Gastroesophageal sphincter (tissue), 4 donors: Measurements from ENCODE around the gene IGLL5. TPM values are rescaled to one million over a fixed set of nuclear protein-coding genes. Genes with fewer than 3 reads are reported as not detected.

ENCODE experiments used
- ATAC-seq: fragments of 150-250 bp; one replicate; pipeline ENCODE4 v1.9.1; 2016; ENCODE audit warnings: mild to moderate bottlenecking, moderate library complexity
- H3K27ac ChIP-seq, 4 donors: fragments of 200-600 bp; sonication (generic) in 3 of 4; 1 replicate in 3 of 4; 2 replicates in 1 of 4; pipeline ENCODE4 v1.5.1; 2016 to 2019
- H3K27me3 ChIP-seq: fragments of 200-600 bp; sonication (generic); one replicate; pipeline ENCODE4 v1.5.1; 2019
- H3K36me3 ChIP-seq, 2 donors: fragments of 200-600 bp; sonication (generic); one replicate each; pipeline ENCODE4 v1.5.1; 2019; ENCODE audit warnings: control low read depth in 1 of 2
- H3K4me1 ChIP-seq, 3 donors: fragments of 200-600 bp; sonication (generic); 1 replicate in 2 of 3; 2 replicates in 1 of 3; pipeline ENCODE4 v1.5.1; 2016 to 2019; ENCODE audit warnings: control low read depth in 2 of 3
- H3K4me3 ChIP-seq, 2 donors: fragments of 200-600 bp; sonication (generic); one replicate each; pipeline ENCODE4 v1.5.1; 2019; ENCODE audit warnings: mild to moderate bottlenecking in 1 of 2, moderate library complexity in 1 of 2
- H3K9me3 ChIP-seq, 3 donors: fragments of 200-600 bp; sonication (generic); one replicate each; pipeline ENCODE4 v1.5.1; 2017 to 2019; ENCODE audit warnings: control low read depth in 2 of 3
- EP300 ChIP-seq: sonication (generic); formaldehyde crosslinking; IDR thresholded peaks from one replicate; pipeline ENCODE4 v1.6.1; 2017; ENCODE audit warnings: antibody characterized with exemption, mild to moderate bottlenecking
- POLR2A ChIP-seq, 2 donors: fragments of 450-650 bp; IDR thresholded peaks; one replicate each; pipeline ENCODE4 v1.6.1; 2017; ENCODE audit warnings: antibody characterized with exemption in 2 of 2, mild to moderate bottlenecking in 2 of 2, moderate library complexity in 1 of 2
- POLR2AphosphoS5 ChIP-seq: sonication (generic); formaldehyde crosslinking; IDR thresholded peaks from one replicate; pipeline ENCODE4 v1.6.1; 2017; ENCODE audit warnings: antibody characterized with exemption
- WGBS, 2 donors: methylation state at CpG; one replicate each; pipeline ENCODE4 v1.1.5; 2018; ENCODE audit warnings: low coverage in 1 of 2; 5-methylcytosine and 5-hydroxymethylcytosine counted together
- total RNA-seq, 4 donors: library from RNA; depleted of rRNA; stranded (reverse); fragments of >200 nt; gene quantifications; one replicate each; pipeline ENCODE4 v1.1.0, GENCODE V29; 2016
- TF ChIP-seq, protein P1 (sequence below), 4 experiments: fragments of 200-600 bp in 2 of 4; fragments of 450-650 bp in 2 of 4; sonication (generic) in 1 of 4; IDR thresholded peaks; one replicate each; pipeline ENCODE4 v1.5.1; 2017 to 2019; ENCODE audit warnings: antibody characterized with exemption in 4 of 4, mild to moderate bottlenecking in 2 of 4, moderate library complexity in 2 of 4

Gene IGLL5
- total RNA-seq, 4 donors from 2014 or later, result 4.1 TPM; not detected in 3

DNA sequence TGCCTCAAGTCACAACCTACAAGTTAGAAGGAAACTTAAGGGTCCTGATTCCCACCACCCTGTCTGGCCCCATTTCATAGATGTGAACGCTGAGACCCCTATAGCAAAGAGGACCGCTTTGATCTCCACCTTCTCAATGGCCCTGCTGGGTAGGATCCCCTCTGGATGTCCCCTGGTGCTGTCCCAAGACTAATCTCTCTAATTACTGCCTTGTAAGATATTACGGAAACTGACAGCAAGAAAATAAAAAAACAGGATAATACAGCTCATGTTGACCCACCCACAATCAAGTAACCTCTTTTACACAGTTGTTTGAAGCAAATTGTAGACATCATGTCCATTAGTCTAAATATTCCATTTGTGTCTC lies 20.9 kb downstream of the IGLL5 start:
- H3K36me3 ChIP-seq, result no peaks in the 10 kb centered on the region
- H3K27me3 ChIP-seq, result peaks cover 15% of the 10 kb centered on the region
- TF ChIP-seq, protein P1, sequence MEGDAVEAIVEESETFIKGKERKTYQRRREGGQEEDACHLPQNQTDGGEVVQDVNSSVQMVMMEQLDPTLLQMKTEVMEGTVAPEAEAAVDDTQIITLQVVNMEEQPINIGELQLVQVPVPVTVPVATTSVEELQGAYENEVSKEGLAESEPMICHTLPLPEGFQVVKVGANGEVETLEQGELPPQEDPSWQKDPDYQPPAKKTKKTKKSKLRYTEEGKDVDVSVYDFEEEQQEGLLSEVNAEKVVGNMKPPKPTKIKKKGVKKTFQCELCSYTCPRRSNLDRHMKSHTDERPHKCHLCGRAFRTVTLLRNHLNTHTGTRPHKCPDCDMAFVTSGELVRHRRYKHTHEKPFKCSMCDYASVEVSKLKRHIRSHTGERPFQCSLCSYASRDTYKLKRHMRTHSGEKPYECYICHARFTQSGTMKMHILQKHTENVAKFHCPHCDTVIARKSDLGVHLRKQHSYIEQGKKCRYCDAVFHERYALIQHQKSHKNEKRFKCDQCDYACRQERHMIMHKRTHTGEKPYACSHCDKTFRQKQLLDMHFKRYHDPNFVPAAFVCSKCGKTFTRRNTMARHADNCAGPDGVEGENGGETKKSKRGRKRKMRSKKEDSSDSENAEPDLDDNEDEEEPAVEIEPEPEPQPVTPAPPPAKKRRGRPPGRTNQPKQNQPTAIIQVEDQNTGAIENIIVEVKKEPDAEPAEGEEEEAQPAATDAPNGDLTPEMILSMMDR (IDR thresholded peaks at IDR 0.05), result no peak
- no peak for TF ChIP-seq POLR2AphosphoS5
- no peak for TF ChIP-seq POLR2A (IDR thresholded peaks at IDR 0.05)
- no peak for TF ChIP-seq EP300
- no peak for ATAC-seq
- H3K4me1 ChIP-seq, result peaks cover 0 to 3% (median 0%) of the 10 kb centered on the region in 3 donors
- WGBS, 2 donors, result 87 to 100% methylated on average over 1 to 3 of the region's 3 CpGs
- H3K27ac ChIP-seq, result no peak overlapping the region
- no peaks in the 10 kb centered on the region for H3K9me3 ChIP-seq
- no peak overlapping the region for H3K4me3 ChIP-seq

DNA sequence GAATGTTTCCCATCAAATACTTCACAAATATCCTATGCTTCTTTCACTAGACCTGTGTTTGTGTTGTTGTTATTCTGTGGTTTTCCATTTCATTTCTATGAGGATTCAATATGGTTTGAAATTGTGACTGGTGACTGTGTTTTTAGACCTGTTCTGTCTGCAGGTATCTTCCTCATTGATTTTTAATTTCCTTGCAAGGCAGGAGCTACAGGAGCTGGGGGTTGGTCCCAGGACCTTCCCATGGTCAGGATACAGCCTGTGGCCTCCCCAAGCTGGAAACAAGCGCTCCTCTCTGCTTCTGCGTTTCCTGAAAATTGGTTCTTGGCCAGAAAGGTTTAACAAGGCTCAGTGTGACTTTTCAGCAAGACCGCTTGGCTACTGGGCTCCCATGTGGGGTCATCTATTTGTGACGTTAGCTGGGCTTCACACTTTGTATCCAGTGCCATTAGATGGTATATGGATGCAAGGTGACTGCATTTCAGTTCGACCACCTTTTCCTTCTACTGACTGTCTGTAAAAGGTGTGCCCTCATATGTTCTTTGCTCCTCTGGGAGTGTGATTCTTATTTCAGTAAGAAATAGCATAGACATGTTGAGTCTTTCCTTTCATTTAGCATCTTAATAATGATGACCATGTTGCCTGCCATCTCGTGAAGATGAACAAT lies 21.5 kb downstream of the IGLL5 start:
- ATAC-seq, result no peak
- WGBS, 2 donors, result 79 to 85% methylated on average over 6 of the region's 6 CpGs
- H3K27me3 ChIP-seq, result peaks cover 15% of the 10 kb centered on the region
- no peak overlapping the region for H3K27ac ChIP-seq
- no peaks in the 10 kb centered on the region for H3K4me1 ChIP-seq
- no peaks in the 10 kb centered on the region for H3K36me3 ChIP-seq
- no peak overlapping the region for H3K4me3 ChIP-seq
- H3K9me3 ChIP-seq, result no peaks in the 10 kb centered on the region
- TF ChIP-seq, protein P1 (IDR thresholded peaks at IDR 0.05), result no peak
- TF ChIP-seq POLR2A (IDR thresholded peaks at IDR 0.05), result no peak
- no peak for TF ChIP-seq POLR2AphosphoS5
- no peak for TF ChIP-seq EP300

DNA sequence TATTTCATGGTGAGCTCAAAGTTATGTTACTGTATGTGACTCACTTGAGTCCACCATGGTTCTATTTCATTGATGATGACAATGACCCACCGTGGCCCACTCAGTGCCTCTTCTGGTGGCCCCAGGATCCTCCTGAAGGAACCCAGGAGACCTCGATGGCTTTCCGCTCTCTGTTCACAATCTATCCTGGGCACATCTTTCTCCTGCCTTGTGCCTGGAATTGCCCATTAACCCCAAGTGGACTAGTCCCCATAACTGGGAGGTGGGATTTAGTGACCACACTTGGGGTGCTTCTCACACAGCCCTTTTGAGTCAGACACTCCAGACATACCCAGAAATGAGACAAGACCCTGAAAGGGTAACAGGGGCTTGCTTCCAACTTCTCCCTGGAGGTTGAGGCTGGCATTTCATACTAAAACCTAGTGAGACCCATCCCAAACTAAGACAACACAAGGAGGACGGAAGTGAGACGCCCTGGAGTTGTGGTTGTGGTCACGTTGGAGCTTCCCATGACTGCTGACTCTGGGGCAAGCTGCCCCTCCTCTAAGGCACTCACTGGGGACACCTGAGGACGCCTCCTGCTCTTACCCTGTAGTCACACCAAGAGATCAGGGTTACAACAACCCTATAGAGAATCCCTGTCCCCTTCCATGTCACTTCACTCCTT lies 22.1 kb downstream of the IGLL5 start:
- Histone ChIP-seq H3K4me1 (no peaks in the 10 kb centered on the region), H3K27ac (no peak overlapping the region), H3K9me3 (no peaks in the 10 kb centered on the region), H3K27me3 (peaks cover 17% of the 10 kb centered on the region), H3K4me3 (no peak overlapping the region), H3K36me3 (no peaks in the 10 kb centered on the region)
- ATAC-seq, result no peak
- 61 to 89% methylated on average over 3 to 4 of the region's 7 CpGs for WGBS, 2 donors
- TF ChIP-seq POLR2A (IDR thresholded peaks at IDR 0.05) (no peak), POLR2AphosphoS5 (no peak), EP300 (no peak)
- TF ChIP-seq, protein P1 (IDR thresholded peaks at IDR 0.05), result no peak

DNA sequence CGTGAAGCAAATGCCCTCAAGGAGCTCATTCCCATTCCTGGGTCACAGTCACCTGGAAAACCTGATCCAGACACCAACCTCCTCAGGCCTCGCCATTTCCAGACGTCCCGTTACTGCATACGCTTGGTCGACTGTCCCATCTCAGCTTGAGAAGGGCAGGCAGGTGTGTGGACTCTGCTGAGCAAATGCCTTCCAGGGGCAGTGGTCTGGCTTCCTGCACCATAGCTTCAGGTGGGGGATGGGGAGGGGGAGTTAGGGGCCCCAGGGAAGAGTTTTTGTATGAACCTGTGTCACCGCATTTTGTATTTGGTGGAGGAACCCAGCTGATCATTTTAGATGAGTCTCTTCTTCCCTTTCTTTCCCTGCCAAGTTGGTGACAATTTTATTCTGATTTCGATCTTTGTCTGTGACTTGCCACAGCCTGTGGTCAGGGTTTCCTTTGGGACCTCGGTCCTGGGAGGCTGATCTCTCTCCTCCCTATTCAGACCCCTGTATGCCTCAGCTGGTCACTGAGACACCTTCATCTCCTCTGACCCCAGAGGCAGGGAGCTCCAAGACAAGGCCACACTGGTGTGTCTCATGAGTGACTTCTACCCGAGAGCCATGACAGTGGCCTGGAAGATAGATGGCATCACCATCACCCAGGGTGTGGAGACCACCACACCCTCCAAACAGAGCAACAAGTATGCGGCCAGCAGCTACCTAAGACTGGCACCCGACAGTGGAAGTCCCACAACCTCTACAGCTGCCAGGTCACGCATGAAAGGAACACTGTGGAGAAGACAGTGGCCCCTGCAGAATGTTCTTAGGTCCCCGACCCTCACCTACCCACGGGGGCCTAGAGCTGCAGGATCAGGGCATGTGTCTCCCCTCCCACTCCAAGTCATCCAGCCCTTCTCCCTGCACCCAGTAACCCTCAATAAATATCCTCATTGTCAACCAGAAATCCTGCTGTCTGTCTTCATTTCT lies 22.9 kb downstream of the IGLL5 start:
- 60 to 80% methylated on average over 1 to 3 of the region's 15 CpGs for WGBS, 2 donors
- no peaks in the 10 kb centered on the region for H3K9me3 ChIP-seq
- H3K36me3 ChIP-seq, result no peaks in the 10 kb centered on the region
- no peaks in the 10 kb centered on the region for H3K4me1 ChIP-seq
- H3K27me3 ChIP-seq, result peaks cover 24% of the 10 kb centered on the region
- no peak overlapping the region for H3K4me3 ChIP-seq
- no peak for TF ChIP-seq POLR2A (IDR thresholded peaks at IDR 0.05)
- TF ChIP-seq, protein P1 (IDR thresholded peaks at IDR 0.05), result no peak
- no peak for TF ChIP-seq EP300
- no peak for TF ChIP-seq POLR2AphosphoS5
- no peak for ATAC-seq
- no peak overlapping the region for H3K27ac ChIP-seq
